EH (cell line): ENCODE results near the gene IL9R.
"Not testable (repeated sequence)": the region's sequence is repeated elsewhere in the genome, so short reads cannot be mapped to it uniquely, and the experiment has no call there.

Experiments
- DNase-seq: peaks from one replicate; pipeline ENCODE4 v3.0.0-alpha.2; 2015; ENCODE audit warnings: low read depth

IL9R gene

DNA sequence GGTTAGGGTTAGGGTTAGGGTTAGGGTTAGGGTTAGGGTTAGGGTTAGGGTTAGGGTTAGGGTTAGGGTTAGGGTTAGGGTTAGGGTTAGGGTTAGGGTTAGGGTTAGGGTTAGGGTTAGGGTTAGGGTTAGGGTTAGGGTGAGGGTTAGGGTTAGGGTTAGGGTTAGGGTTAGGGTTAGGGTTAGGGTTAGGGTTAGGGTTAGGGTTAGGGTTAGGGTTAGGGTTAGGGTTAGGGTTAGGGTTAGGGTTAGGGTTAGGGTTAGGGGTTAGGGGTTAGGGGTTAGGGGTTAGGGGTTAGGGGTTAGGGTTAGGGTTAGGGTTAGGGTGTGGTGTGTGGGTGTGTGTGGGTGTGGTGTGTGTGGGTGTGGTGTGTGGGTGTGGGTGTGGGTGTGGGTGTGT is 33.0 kb downstream of the IL9R start:
- not testable (repeated sequence) for DNase-seq
